SK-N-SH treated with all-trans-retinoic acid at 6 μM for 48 hours (cell line): ENCODE data around the gene TRH.

Experiments used
- POU6F1 ChIP-seq: fragments of 250-450 bp; sonication (Bioruptor Pico); IDR thresholded peaks from 2 replicates; pipeline ENCODE4 v1.8.0; 2021; ENCODE audit warnings: low read depth, mild to moderate bottlenecking, moderate library complexity, borderline replicate concordance
- TOX ChIP-seq: fragments of 250-450 bp; sonication (Bioruptor Pico); IDR thresholded peaks from 2 replicates; pipeline ENCODE4 v1.8.0; 2021; ENCODE audit warnings: mild to moderate bottlenecking, moderate library complexity, borderline replicate concordance
- TSHZ2 ChIP-seq: fragments of 250-450 bp; sonication (Bioruptor Pico); IDR thresholded peaks from 2 replicates; pipeline ENCODE4 v1.5.0; 2020; ENCODE audit warnings: mild to moderate bottlenecking, moderate library complexity
- ZFP3 ChIP-seq: fragments of 250-450 bp; sonication (Bioruptor Pico); IDR thresholded peaks from 2 replicates; pipeline ENCODE4 v1.5.0; 2020; ENCODE audit warnings: mild to moderate bottlenecking, moderate library complexity
- TF ChIP-seq, protein P1 (sequence below): fragments of 250-450 bp; sonication (Bioruptor Pico); IDR thresholded peaks from 2 replicates; pipeline ENCODE4 v1.8.0; 2020; ENCODE audit warnings: mild to moderate bottlenecking, moderate library complexity, borderline replicate concordance
- TF ChIP-seq, protein P2 (sequence below): fragments of 250-450 bp; sonication (Bioruptor Pico); IDR thresholded peaks from 2 replicates; pipeline ENCODE4 v1.5.1; 2020; ENCODE audit warnings: low read depth, mild to moderate bottlenecking, moderate library complexity

DNA sequence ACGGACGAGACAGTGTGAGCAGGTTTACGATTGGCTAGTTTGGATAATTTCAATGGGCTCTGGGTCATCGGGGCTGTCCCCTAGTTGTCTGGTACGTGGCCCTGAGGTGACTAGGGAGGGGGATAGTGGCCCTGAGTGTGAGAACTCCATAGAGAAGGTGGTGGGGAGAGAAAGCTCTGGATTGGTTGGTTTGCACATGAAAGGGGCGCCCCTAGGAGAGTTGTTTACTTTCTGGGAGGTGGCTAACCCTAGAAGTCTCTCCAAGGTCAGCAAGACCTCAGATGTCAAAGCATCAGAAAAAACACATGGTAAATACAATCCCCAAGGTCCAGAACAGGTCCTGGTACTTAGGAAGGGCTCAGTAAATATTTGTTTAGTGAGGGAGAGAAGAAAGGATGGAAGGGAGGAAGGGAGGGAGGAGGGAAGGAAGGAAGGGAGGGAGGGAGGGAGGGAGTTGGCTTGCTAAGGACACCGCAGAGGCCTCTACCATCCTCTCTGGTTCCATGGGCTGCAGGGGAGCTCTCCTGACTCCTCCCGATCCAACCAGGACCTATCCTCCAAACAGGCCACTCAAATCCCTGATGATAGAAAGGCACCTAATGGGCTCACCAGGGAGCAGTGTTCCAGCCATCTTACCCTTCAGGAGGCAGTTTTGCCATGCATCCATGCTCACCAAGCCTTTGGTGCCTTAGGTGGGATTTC is 3.0 kb upstream of the TRH start:
- TF ChIP-seq TSHZ2 (CRISPR knock-in tag) (no peak), TOX (no peak), ZFP3 (CRISPR knock-in tag) (no peak), POU6F1 (CRISPR knock-in tag) (no peak)
- TF ChIP-seq, protein P1, sequence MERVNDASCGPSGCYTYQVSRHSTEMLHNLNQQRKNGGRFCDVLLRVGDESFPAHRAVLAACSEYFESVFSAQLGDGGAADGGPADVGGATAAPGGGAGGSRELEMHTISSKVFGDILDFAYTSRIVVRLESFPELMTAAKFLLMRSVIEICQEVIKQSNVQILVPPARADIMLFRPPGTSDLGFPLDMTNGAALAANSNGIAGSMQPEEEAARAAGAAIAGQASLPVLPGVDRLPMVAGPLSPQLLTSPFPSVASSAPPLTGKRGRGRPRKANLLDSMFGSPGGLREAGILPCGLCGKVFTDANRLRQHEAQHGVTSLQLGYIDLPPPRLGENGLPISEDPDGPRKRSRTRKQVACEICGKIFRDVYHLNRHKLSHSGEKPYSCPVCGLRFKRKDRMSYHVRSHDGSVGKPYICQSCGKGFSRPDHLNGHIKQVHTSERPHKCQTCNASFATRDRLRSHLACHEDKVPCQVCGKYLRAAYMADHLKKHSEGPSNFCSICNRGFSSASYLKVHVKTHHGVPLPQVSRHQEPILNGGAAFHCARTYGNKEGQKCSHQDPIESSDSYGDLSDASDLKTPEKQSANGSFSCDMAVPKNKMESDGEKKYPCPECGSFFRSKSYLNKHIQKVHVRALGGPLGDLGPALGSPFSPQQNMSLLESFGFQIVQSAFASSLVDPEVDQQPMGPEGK = no peak
- TF ChIP-seq, protein P2, sequence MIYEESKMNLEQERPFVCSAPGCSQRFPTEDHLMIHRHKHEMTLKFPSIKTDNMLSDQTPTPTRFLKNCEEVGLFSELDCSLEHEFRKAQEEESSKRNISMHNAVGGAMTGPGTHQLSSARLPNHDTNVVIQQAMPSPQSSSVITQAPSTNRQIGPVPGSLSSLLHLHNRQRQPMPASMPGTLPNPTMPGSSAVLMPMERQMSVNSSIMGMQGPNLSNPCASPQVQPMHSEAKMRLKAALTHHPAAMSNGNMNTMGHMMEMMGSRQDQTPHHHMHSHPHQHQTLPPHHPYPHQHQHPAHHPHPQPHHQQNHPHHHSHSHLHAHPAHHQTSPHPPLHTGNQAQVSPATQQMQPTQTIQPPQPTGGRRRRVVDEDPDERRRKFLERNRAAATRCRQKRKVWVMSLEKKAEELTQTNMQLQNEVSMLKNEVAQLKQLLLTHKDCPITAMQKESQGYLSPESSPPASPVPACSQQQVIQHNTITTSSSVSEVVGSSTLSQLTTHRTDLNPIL (CRISPR knock-in tag) = no peak
